Ishikawa (cell line): ENCODE measurements around the gene KEAP1.

ENCODE experiments used
- CREB1 ChIP-seq: IDR thresholded peaks from 2 replicates; pipeline ENCODE4 v1.6.1; 2012; ENCODE audit warnings: low read depth
- EGR1 ChIP-seq: IDR thresholded peaks from 2 replicates; pipeline ENCODE4 v1.6.1; 2012
- EP300 ChIP-seq: IDR thresholded peaks from 2 replicates; pipeline ENCODE4 v1.6.1; 2012; ENCODE audit warnings: borderline replicate concordance
- FOXM1 ChIP-seq: IDR thresholded peaks from 2 replicates; pipeline ENCODE4 v1.6.1; 2012; ENCODE audit warnings: low read depth, borderline replicate concordance
- MAX ChIP-seq: IDR thresholded peaks from 2 replicates; pipeline ENCODE4 v1.6.1; 2012
- RAD21 ChIP-seq: IDR thresholded peaks from 2 replicates; pipeline ENCODE4 v1.6.1; 2012; ENCODE audit warnings: low read depth
- REST ChIP-seq: IDR thresholded peaks from 2 replicates; pipeline ENCODE4 v1.6.1; 2012; ENCODE audit warnings: low read depth, mild to moderate bottlenecking
- TAF1 ChIP-seq: IDR thresholded peaks from 2 replicates; pipeline ENCODE4 v1.6.1; 2012; ENCODE audit warnings: low read depth, mild to moderate bottlenecking
- TEAD4 ChIP-seq: IDR thresholded peaks from 2 replicates; pipeline ENCODE4 v1.6.1; 2012
- YY1 ChIP-seq: IDR thresholded peaks from 2 replicates; pipeline ENCODE4 v1.6.1; 2012; ENCODE audit warnings: low read depth
- TF ChIP-seq, protein P1 (sequence below): IDR thresholded peaks from 2 replicates; pipeline ENCODE4 v1.6.1; 2012

- no peak for TF ChIP-seq TEAD4
- TF ChIP-seq RAD21, result no peak
- no peak for TF ChIP-seq EP300
- TF ChIP-seq EGR1, result no peak
- TF ChIP-seq CREB1, result no peak
- TF ChIP-seq, protein P1, sequence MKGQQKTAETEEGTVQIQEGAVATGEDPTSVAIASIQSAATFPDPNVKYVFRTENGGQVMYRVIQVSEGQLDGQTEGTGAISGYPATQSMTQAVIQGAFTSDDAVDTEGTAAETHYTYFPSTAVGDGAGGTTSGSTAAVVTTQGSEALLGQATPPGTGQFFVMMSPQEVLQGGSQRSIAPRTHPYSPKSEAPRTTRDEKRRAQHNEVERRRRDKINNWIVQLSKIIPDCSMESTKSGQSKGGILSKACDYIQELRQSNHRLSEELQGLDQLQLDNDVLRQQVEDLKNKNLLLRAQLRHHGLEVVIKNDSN, result no peak
- no peak for TF ChIP-seq YY1
- TF ChIP-seq TAF1, result no peak
- TF ChIP-seq REST, result no peak
- no peak for TF ChIP-seq FOXM1
- TF ChIP-seq MAX, result no peak
Measured at GRCh38 chr19:10464456-10464855, 38.7 kb downstream of the KEAP1 start.
